HG03342 (cell line): ENCODE results near the gene VLDLR.

Experiments used
- ATAC-seq: cut with Tn5 transposase; IDR thresholded peaks from one replicate; pipeline ENCODE4 v1.9.1; 2021; ENCODE audit warnings: mild to moderate bottlenecking, moderate library complexity; ENCODE audit not compliant: unreplicated experiment

The VLDLR gene

GRCh38 chr9:2662496-2662895 is 40.9 kb downstream of the VLDLR start:
- ATAC-seq, result no peak

DNA sequence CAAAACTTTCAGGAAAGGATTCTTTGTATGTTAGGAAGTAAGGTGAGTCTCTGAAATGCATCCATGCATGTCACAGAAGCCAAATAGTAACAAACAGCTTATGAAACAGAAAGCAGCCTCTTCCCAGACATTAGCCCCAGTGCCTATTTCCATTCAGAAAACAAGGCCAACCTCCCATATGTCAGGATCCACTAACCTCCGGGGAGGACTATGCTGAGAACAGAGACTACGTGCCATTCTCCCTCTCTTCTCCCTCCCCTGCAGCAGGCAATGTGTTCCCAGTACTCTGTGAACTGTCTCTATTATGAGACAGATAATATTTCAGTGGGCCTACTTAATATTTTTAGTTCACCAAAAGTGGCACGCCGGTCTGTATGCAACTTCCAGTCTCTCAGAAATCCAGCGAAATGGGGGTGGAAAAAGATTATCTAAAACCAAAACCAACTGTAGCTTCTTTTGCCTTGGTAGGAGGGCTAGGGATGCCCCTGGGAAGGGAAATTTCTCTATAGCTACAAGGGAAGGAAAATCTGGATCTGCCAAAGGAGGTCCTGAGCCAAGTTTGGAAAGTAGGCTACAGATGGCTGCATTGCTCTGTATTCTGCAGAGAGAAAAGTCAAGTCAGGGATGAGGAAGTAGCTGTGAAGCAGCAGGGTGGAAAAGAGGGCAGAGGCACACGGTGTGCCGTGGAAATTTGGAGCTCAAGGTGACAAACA is 42.0 kb downstream of the VLDLR start:
- ATAC-seq, result no peak

- ATAC-seq, result no peak
Observed at GRCh38 chr9:2664174-2665065, 42.8 kb downstream of the VLDLR start.

GRCh38 chr9:2666569-2666968 is 45.0 kb downstream of the VLDLR start:
- no peak for ATAC-seq

- ATAC-seq, result no peak
Observed at GRCh38 chr9:2673161-2673560, 51.6 kb downstream of the VLDLR start.

DNA sequence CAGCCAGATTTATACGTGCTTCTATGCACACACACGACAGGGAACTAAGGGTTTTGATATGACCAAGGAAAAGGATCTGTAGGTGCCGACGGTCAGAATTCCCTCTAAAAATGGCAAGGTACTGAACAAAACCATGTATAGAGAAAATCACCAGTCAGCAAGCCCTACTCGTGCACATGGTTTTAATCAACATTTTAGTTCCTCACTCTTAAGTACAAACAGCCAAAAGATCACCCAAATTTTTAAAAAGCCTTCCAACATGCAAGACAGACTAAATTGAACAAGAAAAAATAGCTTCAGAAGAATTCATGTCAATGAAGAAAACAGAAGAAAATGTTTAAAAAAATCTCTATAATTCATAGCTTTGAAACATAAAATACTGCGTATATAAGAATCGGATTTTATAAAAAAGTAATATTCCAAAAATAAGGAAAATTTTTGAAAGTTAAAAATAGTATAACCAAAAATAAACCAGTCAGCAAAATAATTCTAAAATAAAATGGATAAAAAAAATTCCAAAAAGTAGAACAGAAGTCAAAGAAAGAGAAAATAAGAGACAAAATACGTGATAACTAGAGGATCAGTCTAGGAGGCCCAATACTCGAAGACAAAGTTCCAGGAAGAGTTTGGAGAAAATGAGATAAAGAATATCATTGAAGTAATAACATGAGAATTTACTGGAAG is 52.7 kb downstream of the VLDLR start:
- no peak for ATAC-seq

GRCh38 chr9:2675834-2676233 is 54.2 kb downstream of the VLDLR start:
- ATAC-seq, result no peak

- ATAC-seq, result no peak
Observed at GRCh38 chr9:2676466-2676865, 54.9 kb downstream of the VLDLR start.

DNA sequence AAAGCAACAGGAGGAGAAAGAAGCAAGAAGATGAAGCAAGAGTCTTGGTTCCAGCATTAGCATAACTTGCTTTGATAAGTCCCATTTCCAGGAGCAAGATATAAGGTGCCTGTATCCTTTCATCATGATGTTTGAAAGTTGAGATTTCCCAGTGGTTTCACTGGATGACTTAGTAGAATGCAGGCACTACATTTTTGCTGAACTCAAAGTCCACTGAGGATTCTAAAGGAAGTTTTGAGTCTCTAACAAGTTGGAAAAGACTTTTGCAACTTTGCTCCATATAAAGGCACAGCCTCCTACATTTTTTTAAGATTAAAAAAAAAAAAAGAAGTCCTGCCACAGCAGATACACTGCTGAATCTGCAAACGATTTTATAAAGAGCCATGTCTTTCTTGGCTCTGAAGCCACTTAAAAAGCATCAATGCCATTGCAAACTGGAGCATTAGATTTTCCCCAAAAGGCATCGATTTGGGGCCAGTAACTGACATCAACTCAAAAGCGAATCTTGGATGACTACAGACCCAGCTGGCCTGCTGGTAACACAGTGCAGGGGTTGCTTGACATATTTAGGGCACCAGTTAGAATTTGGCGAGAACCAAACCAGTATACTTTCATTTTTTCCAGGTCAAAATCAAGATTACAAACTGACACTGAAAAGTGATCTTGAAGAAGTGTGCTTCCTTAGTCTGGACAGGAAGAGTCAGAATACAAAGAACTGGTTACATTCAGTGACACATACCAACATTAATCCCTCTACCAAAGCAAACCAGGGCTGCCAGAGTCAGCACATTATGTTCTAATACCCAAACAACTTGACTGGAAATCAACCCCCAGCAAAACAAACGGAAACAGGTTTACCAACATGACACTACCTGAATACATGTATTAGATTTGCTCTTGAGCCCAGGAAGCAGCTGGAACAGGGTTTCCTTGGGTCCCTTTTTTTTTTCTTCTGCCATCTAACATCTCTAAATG is 56.6 kb downstream of the VLDLR start:
- ATAC-seq, result no peak

DNA sequence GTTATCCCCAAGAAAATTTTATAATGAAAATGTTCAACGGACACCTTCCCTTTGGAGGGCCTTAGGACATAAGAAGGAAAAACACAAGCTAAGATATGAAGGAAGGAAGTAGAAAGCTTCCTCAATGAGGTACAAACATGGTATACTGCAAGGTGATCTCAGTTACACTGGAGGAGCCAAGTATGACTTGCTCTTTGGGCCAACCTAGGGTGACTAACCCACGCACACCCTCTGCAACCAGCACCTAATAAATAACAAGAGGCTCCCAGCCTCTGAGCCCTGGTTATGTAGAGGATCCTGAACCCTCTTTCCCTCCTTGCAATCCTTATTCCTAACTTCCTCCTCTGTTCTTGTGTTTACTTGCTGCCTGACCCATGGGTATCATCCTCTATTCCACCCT is 57.4 kb downstream of the VLDLR start:
- no peak for ATAC-seq

DNA sequence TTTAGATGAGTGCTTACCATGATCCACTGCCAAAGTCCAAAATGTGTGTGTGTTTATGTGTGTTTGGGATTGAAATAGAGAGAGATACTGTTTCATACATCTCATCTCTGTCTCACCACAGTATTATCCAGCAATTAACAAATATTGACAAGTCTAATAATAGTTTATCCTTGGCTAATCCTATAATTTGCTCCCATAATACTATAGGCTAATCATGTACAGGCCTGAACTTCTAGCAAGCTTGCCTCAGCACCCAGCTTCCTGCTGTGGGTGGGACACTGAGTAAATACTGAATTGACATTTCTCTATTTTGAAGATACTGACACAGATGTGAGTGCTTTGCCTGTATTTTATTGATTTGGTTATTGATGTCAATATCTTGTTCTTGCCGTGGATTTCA is 60.4 kb downstream of the VLDLR start:
- no peak for ATAC-seq

GRCh38 chr9:2686911-2687310 is 65.3 kb downstream of the VLDLR start:
- ATAC-seq, result no peak

- no peak for ATAC-seq
Observed at GRCh38 chr9:2688636-2689035, 67.0 kb downstream of the VLDLR start.

GRCh38 chr9:2691212-2691611 is 69.6 kb downstream of the VLDLR start:
- no peak for ATAC-seq

GRCh38 chr9:2691626-2692025 is 70.0 kb downstream of the VLDLR start:
- no peak for ATAC-seq

GRCh38 chr9:2693056-2693455 is 71.5 kb downstream of the VLDLR start:
- ATAC-seq, result no peak

DNA sequence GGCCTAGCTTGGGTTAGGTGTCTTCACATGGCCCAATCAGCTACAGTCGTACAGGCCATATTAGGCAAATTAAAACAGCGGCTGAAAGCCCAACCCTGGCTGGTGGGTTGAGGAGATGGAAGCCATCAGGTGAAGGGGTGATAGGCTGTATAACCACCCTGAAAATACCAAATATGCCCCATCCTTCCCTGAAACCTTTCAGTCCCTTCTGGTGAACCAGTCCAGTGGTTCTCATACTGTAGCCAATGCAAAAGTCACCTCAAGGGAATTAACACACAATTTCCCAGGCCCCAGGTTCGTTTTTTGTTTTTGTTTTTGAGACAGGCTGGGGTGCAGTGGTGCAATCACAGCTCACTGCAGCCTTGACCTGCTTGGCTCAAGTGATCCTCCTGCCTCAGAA is 75.9 kb downstream of the VLDLR start:
- ATAC-seq, result peak; percentile 72

DNA sequence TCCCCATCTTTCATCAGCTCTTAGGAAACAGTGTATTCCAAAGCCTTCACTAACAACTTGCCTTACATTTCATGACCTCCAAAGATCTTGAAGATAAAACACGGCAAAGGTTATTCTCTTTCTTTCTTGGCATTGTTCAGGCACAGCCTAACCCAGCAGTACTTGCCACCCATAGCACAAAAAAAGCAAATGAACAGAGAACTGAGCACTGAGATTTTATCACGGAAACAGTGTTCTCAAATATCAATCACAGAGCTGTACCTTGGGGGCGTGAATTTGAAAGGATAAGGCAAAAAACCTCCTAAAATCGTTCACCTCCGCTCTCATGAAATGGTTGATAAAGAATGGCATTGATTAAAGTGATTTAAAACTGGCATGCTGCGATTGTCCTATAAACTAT is 78.8 kb downstream of the VLDLR start:
- ATAC-seq, result no peak

DNA sequence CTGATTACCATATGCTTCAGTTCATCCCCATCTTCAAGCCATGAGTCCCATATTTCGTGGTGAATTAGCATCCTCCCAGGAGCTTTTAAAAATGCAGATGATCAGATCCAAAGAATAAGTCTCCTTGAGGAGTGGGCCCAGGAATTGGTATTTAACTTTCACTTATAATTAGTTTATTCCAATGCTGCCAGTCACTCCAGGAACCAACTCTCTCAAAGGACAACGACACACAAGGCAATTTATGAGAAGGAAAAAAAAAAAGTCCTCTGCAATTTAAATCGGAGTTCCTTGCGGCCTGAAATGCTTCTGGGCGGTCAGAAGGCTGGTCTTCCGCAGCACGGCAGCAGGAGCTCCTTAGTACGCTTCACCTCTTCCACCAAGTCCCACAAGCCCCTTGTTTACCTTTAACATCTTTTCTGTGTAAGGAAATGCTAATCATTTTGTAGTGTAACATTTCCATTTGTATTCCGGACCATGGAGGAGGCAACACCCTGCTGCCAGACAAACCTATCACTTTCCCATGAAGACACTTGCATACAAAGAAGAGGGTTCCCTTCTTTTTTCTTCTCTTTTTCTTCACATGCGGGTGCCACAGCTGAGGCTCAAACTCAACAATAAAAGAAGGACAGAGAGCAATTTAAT is 79.4 kb downstream of the VLDLR start:
- ATAC-seq, result no peak

GRCh38 chr9:2704504-2704903 is 82.9 kb downstream of the VLDLR start:
- no peak for ATAC-seq
